HG03060 (cell line): ENCODE data around the gene SBNO2.
"Not testable (repeated sequence)": the region's sequence is repeated elsewhere in the genome, so short reads cannot be mapped to it uniquely, and the experiment has no call there.

Source experiments
- ATAC-seq: cut with Tn5 transposase; IDR thresholded peaks from one replicate; pipeline ENCODE4 v1.9.1; 2021; ENCODE audit warnings: low read depth, moderate number of reproducible peaks; ENCODE audit not compliant: unreplicated experiment

The SBNO2 gene

DNA sequence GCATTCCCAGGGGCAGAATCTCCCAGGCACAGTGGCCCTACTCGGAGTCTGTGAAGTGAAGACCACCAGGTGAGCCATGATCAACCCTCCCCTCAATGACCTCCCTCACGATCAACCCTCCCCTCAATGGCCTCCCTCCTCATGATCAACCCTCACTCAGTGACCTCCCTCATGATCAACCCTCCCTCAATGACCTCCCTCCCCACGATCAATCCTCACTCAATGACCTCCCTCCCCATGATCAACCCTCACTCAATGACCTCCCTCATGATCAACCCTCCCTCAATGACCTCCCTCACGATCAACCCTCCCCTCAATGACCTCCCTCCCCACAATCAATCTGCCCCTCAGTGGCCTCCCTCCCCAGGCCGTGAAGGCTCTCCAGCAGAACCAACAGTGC lies 32.1 kb downstream of the SBNO2 start:
- ATAC-seq, result no peak

DNA sequence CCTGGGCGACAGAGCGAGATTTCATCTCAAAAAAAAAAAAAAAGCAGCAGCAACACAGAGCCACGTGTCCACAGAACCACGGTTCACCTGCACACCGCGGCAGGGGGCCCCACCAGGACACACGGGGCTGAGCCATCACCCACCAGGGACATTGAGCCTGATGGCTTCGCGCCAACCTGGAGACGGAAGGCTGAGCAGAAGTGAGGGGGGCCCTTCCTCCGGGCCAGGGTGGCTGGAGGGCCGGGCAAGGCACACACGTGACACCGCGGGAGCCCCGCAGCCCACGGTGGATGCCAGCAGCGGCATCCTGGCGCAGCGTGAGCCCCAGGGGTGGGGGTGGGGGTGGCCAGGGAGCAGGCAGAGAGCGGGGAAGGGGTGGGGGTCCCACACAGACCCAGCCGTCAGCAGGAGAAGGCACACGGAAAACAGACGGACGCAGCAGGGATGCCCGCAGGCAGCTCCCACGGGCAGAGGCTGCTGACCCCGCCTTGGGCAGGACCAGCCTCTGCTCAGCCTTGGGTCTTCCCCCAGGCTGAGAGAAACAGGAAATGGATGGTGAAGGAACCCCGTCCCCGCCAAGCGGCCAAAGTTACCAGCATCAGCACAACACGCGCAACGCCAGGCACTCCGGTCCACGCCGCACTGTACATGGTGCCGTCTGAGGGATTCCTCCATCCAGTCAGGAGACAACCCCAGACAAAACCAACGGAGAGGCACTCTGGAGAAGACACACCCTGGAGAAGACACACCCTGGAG lies 33.6 kb downstream of the SBNO2 start:
- no peak for ATAC-seq

DNA sequence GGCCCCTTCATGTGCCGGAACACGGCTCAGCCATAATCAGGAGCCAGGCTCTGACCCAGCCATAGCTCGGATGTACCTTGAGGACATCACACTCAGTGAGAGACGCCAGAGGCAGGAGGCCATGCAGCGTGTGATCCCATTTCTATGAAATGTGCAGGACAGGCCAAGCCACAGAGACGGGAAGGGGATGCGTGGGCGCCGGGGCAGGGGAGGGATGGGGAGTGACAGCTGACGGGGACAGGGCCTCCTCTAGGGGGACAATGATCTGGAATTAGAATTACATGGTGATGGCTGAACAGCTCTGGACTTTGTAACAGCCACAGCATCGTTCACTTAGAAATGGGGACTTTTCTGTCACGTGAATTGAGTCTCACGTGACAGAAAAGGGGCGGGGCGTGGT lies 34.9 kb downstream of the SBNO2 start:
- ATAC-seq, result no peak

DNA sequence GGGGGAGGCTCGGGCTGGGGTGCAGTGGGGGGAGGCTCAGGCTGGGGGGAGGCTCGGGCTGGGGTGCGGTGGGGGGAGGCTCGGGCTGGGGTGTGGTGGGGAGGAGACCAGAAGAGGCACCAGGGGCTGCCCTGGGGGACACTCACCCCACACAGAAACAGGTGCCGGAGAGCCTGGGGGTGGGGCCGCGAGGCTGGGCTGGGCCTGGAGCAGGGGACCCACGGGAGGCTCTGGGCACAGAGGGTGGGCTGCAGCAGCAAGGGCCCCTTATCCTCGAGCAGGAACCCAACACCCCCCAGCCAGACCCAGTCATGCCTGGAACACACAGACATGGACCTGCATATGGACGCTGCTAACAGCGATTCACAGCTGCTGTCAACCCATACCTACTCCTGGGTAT lies 35.9 kb downstream of the SBNO2 start:
- no peak for ATAC-seq

DNA sequence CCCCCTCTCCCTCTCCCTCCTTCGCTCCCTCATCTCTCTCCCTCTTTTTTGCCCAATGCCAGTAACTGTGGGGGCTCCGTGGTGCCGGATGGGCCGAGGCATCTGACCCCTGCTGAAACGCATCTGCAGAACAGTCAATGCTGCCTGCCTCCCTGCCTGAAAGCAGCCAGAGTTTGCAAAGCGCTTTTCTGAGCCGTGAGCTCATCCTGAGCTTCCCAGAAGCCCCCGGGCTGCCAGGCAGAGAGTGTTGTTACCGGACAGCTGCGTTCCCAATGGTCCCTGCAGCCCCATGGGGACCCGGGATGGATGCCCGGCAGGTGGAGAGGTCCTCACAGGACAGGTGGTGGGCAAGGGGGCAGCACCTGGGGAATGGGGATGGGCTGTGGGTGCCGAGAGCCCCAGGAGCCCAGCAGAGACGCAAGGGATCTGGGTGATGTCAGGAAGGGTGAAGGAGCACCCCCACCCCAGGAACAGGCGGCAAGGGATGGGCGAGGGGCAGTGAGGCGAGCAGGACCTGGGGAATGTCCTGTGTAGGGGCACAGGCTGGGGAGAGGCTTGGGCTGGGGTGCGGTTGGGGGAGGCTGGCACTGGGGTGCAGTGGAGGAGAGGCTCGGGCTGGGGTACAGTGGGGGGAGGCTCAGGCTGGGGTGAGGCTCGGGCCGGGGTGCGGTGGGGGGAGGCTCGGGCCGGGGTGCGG lies 37.3 kb downstream of the SBNO2 start:
- ATAC-seq, result no peak

DNA sequence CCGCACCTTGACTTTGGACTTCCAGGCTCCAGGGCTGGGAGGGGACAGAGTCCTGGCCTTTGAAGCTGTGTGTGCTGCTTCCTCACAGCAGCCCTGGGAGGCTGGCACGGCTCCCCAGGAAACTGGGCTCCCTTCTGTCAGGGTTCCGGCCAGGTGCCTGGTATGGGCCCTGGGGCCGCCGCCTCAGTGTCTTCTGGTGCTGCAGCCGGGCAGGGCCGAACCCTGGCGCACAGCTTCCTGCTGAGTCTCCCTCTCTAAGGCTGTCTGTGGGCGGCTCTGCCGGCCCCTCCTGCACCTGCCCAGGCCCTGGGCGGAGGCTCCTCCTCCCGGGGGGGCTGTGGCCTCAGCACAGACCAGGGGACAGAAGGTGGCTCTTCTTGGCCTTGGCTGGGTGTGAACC lies 37.9 kb downstream of the SBNO2 start:
- ATAC-seq, result no peak

DNA sequence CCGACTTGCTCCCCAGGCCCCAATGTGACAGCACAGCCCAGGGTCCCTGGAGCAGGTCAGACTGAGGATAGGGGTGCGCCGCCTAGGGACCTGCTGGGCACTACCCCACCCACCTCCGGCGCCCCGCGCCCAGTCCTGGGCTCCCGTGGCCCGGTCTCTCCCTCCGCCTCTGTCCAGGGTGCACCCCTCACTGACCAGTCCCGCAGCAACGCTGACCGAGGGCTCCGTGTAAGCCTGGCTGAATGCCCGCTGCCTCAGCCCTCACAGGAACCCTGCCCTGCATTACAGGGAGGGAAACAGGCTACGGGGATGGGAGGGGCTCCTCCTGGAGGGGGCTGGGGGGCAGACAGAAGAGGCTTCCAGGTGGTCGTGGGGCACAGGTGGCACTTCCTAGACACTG lies 38.6 kb downstream of the SBNO2 start:
- ATAC-seq, result no peak

DNA sequence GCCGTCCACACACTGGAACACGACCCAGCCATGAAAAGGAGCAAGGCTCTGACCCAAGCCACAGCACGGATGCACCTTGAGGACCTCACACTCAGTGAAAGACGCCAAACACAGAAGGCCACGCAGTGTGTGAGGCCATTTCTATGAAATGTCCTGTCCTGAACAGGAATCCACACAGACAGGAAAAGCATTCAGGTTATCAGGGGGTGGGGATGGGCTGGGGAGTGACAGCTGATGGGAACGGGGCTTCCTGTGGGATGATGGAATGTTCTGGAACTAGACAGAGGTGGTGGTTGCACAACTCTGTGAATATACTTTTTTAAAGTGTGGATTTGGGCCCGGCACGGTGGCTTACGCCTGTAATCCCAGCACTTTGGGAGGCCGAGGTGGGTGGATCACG lies 39.6 kb downstream of the SBNO2 start:
- no peak for ATAC-seq

DNA sequence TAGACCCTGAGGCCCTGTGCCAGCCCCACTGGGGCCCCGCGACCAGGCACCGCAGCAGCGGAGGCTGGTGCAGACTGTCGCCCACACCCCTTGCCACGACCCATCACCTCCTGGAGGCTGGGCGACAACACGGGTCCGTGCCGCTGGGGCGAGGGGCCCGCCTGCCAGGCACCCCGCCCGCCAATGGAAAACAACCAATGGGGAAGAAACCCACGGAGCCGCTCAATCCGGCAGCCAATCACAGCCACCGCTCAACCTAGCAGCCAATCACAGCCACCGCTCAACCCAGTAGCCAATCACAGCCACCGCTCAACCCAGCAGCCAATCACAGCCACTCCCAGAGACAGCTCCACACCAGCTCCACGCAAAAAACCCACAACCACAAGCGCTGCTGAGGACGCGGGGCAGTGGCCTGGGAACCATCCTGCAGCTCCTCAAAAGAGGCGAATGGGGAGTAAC lies 40.6 kb downstream of the SBNO2 start:
- ATAC-seq, result peak; percentile 25

DNA sequence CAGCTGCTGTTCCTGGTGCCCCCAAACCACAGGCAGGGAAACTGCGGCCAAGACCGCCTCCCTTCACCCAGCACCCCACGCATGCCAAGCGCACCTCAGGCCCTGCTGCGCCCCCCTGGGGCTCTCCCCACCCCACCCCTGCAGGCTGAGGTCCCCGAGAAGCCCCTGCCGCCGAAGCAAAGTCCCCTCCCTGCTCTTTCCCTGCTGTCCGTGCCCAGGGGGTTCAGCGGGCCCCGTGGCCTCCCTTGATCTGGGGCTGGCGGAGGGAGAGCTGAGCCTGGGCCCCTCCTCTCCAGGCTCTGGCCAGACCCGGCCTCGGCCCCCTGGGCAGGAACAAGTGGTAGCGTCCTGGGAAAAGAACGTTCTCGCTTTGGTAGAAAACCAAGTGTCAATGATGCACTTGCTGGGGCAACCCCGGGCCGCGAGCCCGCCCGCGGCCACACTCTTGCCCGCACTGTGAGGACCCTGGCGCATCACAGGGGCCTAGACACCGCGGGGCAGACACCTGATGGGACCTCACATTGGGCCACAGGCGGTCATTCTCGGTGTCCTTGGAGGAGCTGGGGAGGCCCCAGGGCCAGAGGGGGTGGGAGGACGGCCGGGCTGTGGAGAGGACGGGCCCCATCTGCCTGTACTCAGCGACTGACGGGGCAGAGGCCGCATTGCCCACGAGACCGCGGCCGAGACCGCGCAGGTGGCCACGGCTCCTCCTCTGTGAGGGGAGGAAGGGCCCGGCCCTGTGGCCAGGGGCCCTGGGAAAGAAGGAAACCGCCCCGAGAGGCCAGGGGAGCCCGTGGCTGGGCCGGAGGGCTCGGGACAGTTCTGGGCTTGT lies 41.3 kb downstream of the SBNO2 start:
- no peak for ATAC-seq

DNA sequence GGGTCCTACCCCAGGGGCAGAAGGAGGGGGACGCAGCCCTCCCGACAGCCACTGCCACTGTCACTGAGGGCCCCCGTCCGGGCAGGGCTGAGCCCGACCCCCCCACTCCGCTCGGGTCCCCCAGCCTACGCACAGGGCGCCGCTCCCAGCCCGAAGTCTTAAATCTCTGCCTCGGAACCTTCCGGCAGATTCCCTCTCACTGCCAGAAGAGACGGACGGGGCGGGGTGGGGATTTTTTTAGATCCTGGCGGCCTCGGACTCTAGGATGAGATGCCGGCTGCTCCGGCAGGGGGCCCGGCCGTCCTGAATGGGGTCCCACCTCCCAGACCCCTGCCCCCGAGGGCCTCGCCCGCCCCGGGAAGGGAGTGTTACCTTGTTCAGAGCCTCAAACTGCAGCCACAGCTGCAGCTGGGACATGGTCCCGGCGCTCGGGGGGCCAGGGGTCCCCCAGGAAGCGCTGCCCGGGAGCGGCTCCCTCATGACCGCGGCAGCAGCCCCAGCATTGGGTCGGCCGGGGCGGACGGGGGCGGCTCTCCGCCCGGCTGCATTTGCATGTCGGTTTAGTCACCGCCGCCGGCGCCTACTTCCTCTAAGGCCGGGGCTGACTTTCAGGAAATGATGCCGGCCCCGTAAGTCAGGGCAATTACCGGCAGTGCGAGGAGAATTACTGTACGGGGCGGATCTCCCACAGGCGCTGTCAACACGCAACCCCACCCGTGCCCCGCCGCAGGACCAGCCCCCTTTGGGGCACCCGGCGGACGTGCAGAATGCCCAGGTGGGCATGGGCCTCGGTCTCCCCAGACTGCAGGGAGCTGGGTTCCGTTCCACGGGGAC lies 42.1 kb downstream of the SBNO2 start:
- ATAC-seq, result no peak

DNA sequence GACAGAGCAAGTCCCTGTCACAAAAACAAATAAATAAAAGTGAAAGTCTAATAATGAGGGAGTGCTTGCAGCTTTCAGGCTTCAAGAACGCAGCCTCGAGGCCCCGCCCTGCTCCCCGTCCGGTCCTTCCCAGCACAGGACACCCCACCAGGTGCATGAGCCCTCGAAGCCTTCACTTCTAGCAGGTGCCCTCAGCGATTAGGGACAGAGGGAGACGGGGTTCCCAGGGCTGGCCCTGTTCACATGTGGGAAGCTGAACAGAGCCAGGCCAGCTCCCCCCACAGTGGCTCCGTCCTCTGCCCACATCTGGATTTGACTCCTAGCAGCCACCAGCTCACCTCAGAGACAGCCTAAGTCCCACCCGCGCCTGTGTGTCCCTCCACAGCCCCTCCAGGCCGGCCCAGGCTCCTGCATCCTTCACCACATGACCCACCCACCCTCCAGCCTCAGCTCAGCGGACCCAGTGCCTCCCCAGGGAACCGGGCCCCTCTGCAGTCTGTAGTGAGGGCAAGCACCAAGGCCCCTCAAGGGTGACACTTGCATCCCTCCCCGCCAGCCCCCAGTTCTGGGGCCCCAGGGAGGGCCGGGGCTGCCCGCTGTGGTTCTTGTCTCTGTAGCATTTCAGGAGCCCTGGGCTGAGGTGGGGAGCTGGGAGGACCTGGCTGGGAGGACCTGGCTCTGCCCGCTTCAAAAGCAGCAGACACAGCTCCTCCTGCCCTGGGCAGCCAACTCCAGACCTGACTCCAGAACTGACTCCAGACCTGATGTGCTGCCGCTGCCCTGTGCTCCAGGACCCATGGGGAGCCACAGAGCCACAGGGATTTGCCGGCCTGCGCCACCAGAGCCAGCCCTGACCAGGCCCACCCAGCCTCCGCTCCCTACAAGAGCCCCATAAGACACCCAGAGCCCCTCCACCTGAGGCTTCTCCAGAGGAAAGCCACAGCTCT lies 43.0 kb downstream of the SBNO2 start:
- ATAC-seq, result no peak

DNA sequence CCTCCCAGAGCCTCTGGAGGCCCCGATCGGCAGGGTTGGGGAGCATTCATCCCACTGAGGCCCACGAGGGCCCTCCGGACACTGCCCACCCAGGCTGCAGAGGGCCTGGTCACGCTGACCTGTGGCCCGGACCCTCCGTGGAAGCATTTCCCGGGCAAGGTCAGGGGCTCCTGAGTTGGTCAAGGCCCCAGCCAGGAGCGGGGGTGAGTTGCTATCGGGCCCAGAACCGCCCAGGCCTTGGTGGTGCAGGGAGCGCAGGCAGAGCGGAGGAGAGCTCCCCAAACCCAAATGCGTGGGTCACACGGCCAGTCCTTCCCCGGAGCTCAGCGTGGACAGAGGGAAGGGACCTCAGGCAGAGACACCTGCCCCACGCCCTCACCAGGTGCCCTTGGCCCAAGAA lies 44.5 kb downstream of the SBNO2 start:
- ATAC-seq, result no peak

DNA sequence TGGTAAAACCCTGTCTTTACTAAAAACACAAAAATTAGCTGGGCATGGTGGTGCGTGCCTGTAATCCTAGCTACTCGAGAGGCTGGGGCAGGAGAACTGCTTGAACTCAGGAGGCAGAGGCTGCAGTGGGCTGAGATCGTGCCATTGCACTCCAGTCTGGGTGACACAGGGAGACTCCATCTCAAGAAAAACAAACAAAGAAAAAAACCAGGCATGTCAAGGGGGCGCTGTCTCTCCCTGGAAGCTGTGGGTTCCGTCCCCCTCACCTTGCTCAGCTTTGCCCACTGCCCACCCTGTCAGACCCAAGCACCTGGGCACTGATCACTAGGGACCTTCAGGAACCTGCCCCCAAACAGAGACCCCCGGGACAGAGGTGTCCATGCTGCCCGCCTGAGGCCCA lies 45.0 kb downstream of the SBNO2 start:
- not testable (repeated sequence) for ATAC-seq

DNA sequence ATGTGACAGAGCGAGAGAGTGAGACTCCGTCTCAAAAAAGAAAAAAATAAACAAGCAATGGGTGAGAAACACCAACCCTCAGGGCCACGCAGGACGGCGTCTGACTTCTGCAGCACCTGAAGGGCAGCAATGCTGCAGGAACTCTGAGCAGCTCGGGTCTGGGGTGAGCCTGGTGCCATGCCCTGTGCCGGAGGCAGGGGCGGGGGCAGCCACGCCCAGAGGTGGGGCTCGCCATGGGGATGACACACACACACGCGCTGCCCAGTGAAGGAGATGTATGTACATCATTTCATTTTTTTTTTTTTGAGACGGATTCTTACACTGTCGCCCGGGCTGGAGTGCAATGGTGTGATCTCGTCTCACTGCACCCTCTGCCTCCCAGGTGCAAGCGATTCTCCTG lies 46.0 kb downstream of the SBNO2 start:
- ATAC-seq, result no peak

DNA sequence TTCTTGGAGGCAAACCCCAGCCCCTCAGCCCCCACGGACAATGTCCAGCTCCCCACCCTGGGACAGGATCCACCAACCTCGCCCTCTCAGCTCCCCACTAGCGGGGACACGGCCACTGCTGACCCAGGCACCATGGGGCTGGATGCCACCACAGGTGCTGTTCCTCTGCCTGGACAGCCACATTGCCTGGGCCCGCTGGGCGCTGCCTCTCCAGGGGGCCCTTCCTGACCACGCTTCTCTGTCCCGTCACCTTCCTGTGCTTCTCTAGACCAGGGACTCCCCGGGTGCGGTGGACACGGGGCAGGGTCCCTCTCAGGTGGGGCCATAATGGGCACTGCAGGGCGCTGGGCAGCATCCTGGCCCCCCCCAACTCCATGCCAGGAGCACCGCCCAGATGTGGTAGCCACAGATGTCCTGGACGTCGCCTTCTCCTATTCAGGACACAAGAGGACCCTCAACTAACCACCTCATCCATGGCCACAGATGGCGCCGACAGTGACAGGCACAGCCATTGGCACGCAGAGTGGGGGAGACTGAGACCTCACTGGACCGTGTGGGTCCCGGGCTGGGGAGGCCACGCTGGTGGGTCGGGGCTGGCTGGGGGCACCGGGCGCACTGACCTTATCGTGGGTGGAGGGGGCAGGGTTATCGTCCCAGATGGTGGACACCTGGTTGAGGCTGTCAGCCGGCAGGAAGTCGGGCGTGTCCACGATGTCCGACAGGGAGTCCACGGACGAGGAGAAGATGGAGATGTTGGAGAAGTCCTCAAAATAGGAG lies 46.9 kb downstream of the SBNO2 start:
- ATAC-seq, result no peak

DNA sequence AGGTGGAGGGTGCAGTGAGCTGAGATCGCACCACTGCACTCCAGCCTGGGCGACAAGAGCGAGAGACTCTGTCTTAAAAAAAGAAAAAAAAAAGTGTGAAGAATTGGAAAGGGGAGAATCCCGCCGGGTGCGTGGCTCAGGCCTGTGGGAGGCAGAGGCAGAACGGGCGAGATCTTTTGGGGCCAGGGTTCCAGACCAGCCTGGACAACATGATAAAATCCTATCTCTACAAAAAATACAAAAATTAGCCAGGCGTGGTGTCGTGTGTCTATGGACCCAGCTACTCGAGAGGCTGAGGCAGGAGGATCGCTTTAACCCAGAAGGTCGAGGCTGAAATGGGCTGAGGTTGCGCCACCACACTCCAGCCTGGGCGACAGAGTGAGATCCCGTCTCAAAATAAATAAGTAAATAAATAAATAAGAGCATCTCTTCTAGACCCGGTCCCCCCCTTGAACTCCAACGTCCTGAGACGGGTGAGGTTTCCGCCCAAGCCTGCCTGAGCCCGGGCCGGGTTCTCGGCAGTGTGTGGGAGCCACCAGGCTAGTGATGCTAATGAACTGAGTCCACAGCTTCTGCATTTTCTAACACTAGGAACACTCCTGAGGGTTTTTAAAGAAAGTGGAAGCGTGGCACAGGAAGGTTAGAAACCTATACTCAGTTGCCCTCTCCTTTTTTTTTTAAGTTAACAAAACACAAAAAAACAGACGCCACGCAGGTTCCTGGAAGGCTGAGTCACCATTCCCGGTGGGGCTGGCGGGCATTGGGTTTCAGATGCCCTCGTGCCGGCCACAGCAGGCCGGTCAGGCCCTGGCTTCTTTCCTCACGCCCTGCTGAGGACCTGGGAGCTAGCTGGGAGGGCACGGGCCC lies 48.2 kb downstream of the SBNO2 start:
- no peak for ATAC-seq
